Measurements from ENCODE around the gene OR10D3. TPM values are rescaled to one million over a fixed set of nuclear protein-coding genes. Genes with fewer than 3 reads are reported as not detected.

Gene OR10D3
- total RNA-seq, 1 experiment from 2014 or later: not detected

Other genes with a start within 250 kb of the OR10D3 start
- gene OR4D5, start 243.7 kb upstream of the OR10D3 start, total RNA-seq (2014; rRNA removed; shearing (Covaris generic)): not detected in 2 replicates
- gene OR6T1, start 239.5 kb upstream of the OR10D3 start, total RNA-seq (2014; rRNA removed; shearing (Covaris generic)): not detected in 2 replicates
- gene OR10S1, start 205.6 kb upstream of the OR10D3 start, total RNA-seq (2014; rRNA removed; shearing (Covaris generic)): not detected in 2 replicates
- not detected in 2 replicates for gene OR10G6, start 188.2 kb upstream of the OR10D3 start, total RNA-seq (2014; rRNA removed; shearing (Covaris generic))
- gene OR10G4, start 170.3 kb upstream of the OR10D3 start, total RNA-seq (2014; rRNA removed; shearing (Covaris generic)): not detected in 2 replicates
- gene OR10G9, start 160.3 kb upstream of the OR10D3 start, total RNA-seq (2014; rRNA removed; shearing (Covaris generic)): not detected in 2 replicates
- not detected in 2 replicates for gene OR10G8, start 156.5 kb upstream of the OR10D3 start, total RNA-seq (2014; rRNA removed; shearing (Covaris generic))
- gene OR10G7, start 142.0 kb upstream of the OR10D3 start, total RNA-seq (2014; rRNA removed; shearing (Covaris generic)): not detected in 2 replicates
- 0.98 TPM in 1 of 2 replicates, not detected in the other for gene VWA5A, start 67.9 kb upstream of the OR10D3 start, total RNA-seq (2014; rRNA removed; shearing (Covaris generic))
- gene OR8G1, start 57.8 kb downstream of the OR10D3 start, total RNA-seq (2014; rRNA removed; shearing (Covaris generic)): not detected in 2 replicates
- not detected in 2 replicates for gene OR8G5, start 73.0 kb downstream of the OR10D3 start, total RNA-seq (2014; rRNA removed; shearing (Covaris generic))
- gene OR8D1, start 130.6 kb downstream of the OR10D3 start, total RNA-seq (2014; rRNA removed; shearing (Covaris generic)): not detected in 2 replicates
- not detected in 2 replicates for gene OR8D2, start 136.9 kb downstream of the OR10D3 start, total RNA-seq (2014; rRNA removed; shearing (Covaris generic))
- gene OR8B2, start 201.2 kb downstream of the OR10D3 start, total RNA-seq (2014; rRNA removed; shearing (Covaris generic)): not detected in 2 replicates
- not detected in 2 replicates for gene OR8B3, start 215.7 kb downstream of the OR10D3 start, total RNA-seq (2014; rRNA removed; shearing (Covaris generic))
- not detected in 2 replicates for gene OR8B4, start 241.5 kb downstream of the OR10D3 start, total RNA-seq (2014; rRNA removed; shearing (Covaris generic))